GM19324 (cell line): ENCODE data around the gene TIMM17B.

ENCODE experiments used
- ATAC-seq: cut with Tn5 transposase; IDR thresholded peaks from one replicate; pipeline ENCODE4 v1.9.1; 2021; ENCODE audit warnings: mild to moderate bottlenecking, moderate library complexity; ENCODE audit not compliant: unreplicated experiment, low FRiP score

The TIMM17B gene

GRCh38 chrX:48919360-48919841 is 21.8 kb upstream of the TIMM17B start:
- no peak for ATAC-seq

GRCh38 chrX:48918643-48919340 is 21.2 kb upstream of the TIMM17B start, which contains the start of gene PIM2:
Gene PIM2, minus strand, starts transcription at chrX:48919024. Its CDS starts 190 bp downstream, at chrX:48918834.
- ATAC-seq, result peak; percentile 76

- ATAC-seq, result no peak
Observed at GRCh38 chrX:48918301-48918642, 20.7 kb upstream of the TIMM17B start.

- ATAC-seq, result peak; percentile 32
Observed at GRCh38 chrX:48917139-48918001, 19.8 kb upstream of the TIMM17B start.

- ATAC-seq, result no peak
Observed at GRCh38 chrX:48914593-48915493, 17.3 kb upstream of the TIMM17B start.

GRCh38 chrX:48913605-48914366 is 16.2 kb upstream of the TIMM17B start:
- ATAC-seq, result no peak

- peak; percentile 69 for ATAC-seq
Observed at GRCh38 chrX:48911412-48912182, 14.0 kb upstream of the TIMM17B start, which contains the start of gene SLC35A2. Gene SLC35A2, minus strand, starts transcription at chrX:48911646. Its CDS starts 10 bp downstream, at chrX:48911636.

GRCh38 chrX:48910926-48911411 is 13.4 kb upstream of the TIMM17B start:
- no peak for ATAC-seq

- no peak for ATAC-seq
Observed at GRCh38 chrX:48909703-48910294, 12.2 kb upstream of the TIMM17B start.

GRCh38 chrX:48908600-48908999 is 11.0 kb upstream of the TIMM17B start:
- ATAC-seq, result no peak

- ATAC-seq, result no peak
Observed at GRCh38 chrX:48905090-48905790, 7.7 kb upstream of the TIMM17B start.

GRCh38 chrX:48904626-48905025 is 7.1 kb upstream of the TIMM17B start:
- no peak for ATAC-seq

- no peak for ATAC-seq
Observed at GRCh38 chrX:48904180-48904579, 6.6 kb upstream of the TIMM17B start.

- ATAC-seq, result no peak
Observed at GRCh38 chrX:48903290-48903689, 5.7 kb upstream of the TIMM17B start.

- ATAC-seq, result no peak
Observed at GRCh38 chrX:48902776-48903175, 5.2 kb upstream of the TIMM17B start.

- ATAC-seq, result no peak
Observed at GRCh38 chrX:48902135-48902534, 4.6 kb upstream of the TIMM17B start.

- no peak for ATAC-seq
Observed at GRCh38 chrX:48901069-48901468, 3.5 kb upstream of the TIMM17B start.

- no peak for ATAC-seq
Observed at GRCh38 chrX:48899078-48899410, 1.5 kb upstream of the TIMM17B start.
